ENCODE data around the gene SAPCD1. TPM values are rescaled to one million over a fixed set of nuclear protein-coding genes. Genes with fewer than 3 reads are reported as not detected.

The SAPCD1 gene
- total RNA-seq, 1 donor from 2014 or later, result 3.9 TPM

GRCh38 chr6:31729515-31729978, 32.9 kb upstream of the SAPCD1 start:
- DNase-seq, result peak; percentile 84

GRCh38 chr6:31729979-31730630, 32.4 kb upstream of the SAPCD1 start:
- DNase-seq, result peak; percentile 92

GRCh38 chr6:31730631-31731086, 31.8 kb upstream of the SAPCD1 start:
- DNase-seq, result no peak

GRCh38 chr6:31732029-31732428, 30.4 kb upstream of the SAPCD1 start:
- no peak for DNase-seq

GRCh38 chr6:31733734-31734133, 28.7 kb upstream of the SAPCD1 start:
- no peak for DNase-seq

- no peak for DNase-seq
Measured at GRCh38 chr6:31734247-31734820, 28.1 kb upstream of the SAPCD1 start.

GRCh38 chr6:31734821-31735406, 27.5 kb upstream of the SAPCD1 start:
- no peak for DNase-seq

- peak; percentile 84 for DNase-seq
Measured at GRCh38 chr6:31736021-31736767, 26.3 kb upstream of the SAPCD1 start, which contains the start of gene CLIC1. Gene CLIC1 (minus strand): TSS chr6:31736530. CDS start chr6:31736300, 230 bp downstream.

GRCh38 chr6:31736768-31737314, 25.6 kb upstream of the SAPCD1 start:
- no peak for DNase-seq

- no peak for DNase-seq
Measured at GRCh38 chr6:31737315-31737990, 25.0 kb upstream of the SAPCD1 start.

- peak; percentile 80 for DNase-seq
Measured at GRCh38 chr6:31737991-31738979, 24.2 kb upstream of the SAPCD1 start.

GRCh38 chr6:31739639-31740396, 22.6 kb upstream of the SAPCD1 start, which contains the start of gene MSH5:
Gene MSH5 (plus strand): TSS chr6:31740005. CDS start chr6:31740467, 462 bp downstream.
- peak; percentile 99 for DNase-seq

GRCh38 chr6:31740397-31741223, 21.8 kb upstream of the SAPCD1 start:
- no peak for DNase-seq

- DNase-seq, result no peak
Measured at GRCh38 chr6:31741815-31742214, 20.6 kb upstream of the SAPCD1 start.

GRCh38 chr6:31742894-31743293, 19.6 kb upstream of the SAPCD1 start:
- DNase-seq, result no peak

GRCh38 chr6:31744422-31744821, 18.0 kb upstream of the SAPCD1 start:
- DNase-seq, result no peak

- no peak for DNase-seq
Measured at GRCh38 chr6:31749301-31750036, 13.0 kb upstream of the SAPCD1 start.
